Mesendoderm (in vitro differentiated cells): Measurements from ENCODE around the gene TGFBR3.
A peak's percentile ranks its signal among the peaks of the same experiment; 100 is the strongest.

Experiments
- DNase-seq: peaks from one replicate; pipeline ENCODE4 v3.0.0; 2013
- H2AK5ac ChIP-seq: 2 replicates; pipeline ENCODE4 v1.6.1; 2013; ENCODE audit warnings: low read length, inconsistent platforms
- H2BK120ac ChIP-seq: 2 replicates; pipeline ENCODE4 v1.6.1; 2013; ENCODE audit warnings: low read depth, mild to moderate bottlenecking, low read length, moderate library complexity, mixed read lengths
- H2BK15ac ChIP-seq: replicated peaks from 2 replicates; pipeline ENCODE4 v1.6.1; 2013; ENCODE audit warnings: low read depth, mild to moderate bottlenecking, moderate library complexity
- H2BK5ac ChIP-seq: 2 replicates; pipeline ENCODE4 v1.6.1; 2013; ENCODE audit warnings: low read length, inconsistent platforms
- H3K18ac ChIP-seq: 2 replicates; pipeline ENCODE4 v1.6.1; 2013; ENCODE audit warnings: mild to moderate bottlenecking, low read length, mixed read lengths
- H3K23ac ChIP-seq: one replicate; pipeline ENCODE4 v1.6.1; 2013; ENCODE audit warnings: low read length
- H3K27ac ChIP-seq: 2 replicates; pipeline ENCODE4 v1.5.1; 2013; ENCODE audit warnings: low read depth, mild to moderate bottlenecking, inconsistent platforms, low read length, moderate library complexity
- H3K27me3 ChIP-seq: 2 replicates; pipeline ENCODE4 v1.6.1; 2013; ENCODE audit warnings: low read length, control low read depth, mild to moderate bottlenecking, inconsistent platforms; ENCODE audit not compliant: insufficient read depth, poor library complexity
- H3K36me3 ChIP-seq: 2 replicates; pipeline ENCODE4 v1.6.1; 2013; ENCODE audit warnings: low read length, inconsistent platforms; ENCODE audit not compliant: control insufficient read depth, insufficient read depth
- H3K4ac ChIP-seq: one replicate; pipeline ENCODE4 v1.6.1; 2013; ENCODE audit warnings: low read depth, mild to moderate bottlenecking, low read length, moderate library complexity
- H3K4me1 ChIP-seq: 2 replicates; pipeline ENCODE4 v1.6.1; 2013; ENCODE audit warnings: low read depth, low read length, inconsistent platforms; ENCODE audit not compliant: control insufficient read depth
- H3K4me2 ChIP-seq: 2 replicates; pipeline ENCODE4 v1.6.1; 2013; ENCODE audit warnings: low read length
- H3K4me3 ChIP-seq: 2 replicates; pipeline ENCODE4 v1.5.1; 2013; ENCODE audit warnings: mild to moderate bottlenecking, low read length
- H3K56ac ChIP-seq: one replicate; pipeline ENCODE4 v1.6.1; 2013; ENCODE audit warnings: low read length
- H3K79me1 ChIP-seq: 2 replicates; pipeline ENCODE4 v1.6.1; 2013; ENCODE audit warnings: low read length, inconsistent platforms
- H3K79me2 ChIP-seq: 2 replicates; pipeline ENCODE4 v1.6.1; 2013; ENCODE audit warnings: mild to moderate bottlenecking, low read length; ENCODE audit not compliant: control insufficient read depth, insufficient read depth
- H3K9ac ChIP-seq: 2 replicates; pipeline ENCODE4 v1.6.1; 2013; ENCODE audit warnings: low read length, inconsistent platforms
- H4K5ac ChIP-seq: one replicate; pipeline ENCODE4 v1.6.1; 2013; ENCODE audit warnings: low read length
- H4K8ac ChIP-seq: one replicate; pipeline ENCODE4 v1.6.1; 2013; ENCODE audit warnings: low read depth, mild to moderate bottlenecking, control low read depth, low read length, moderate library complexity
- WGBS: extraction: QIAGEN DNeasy Blood & Tissue Kit; methylation state at CpG from one replicate; pipeline ENCODE4 v1.1.7; 2013; ENCODE audit warnings: low lambda C conversion rate, missing lambda C conversion rate; ENCODE audit not compliant: insufficient coverage; ENCODE audit errors: extremely low coverage; 5-methylcytosine and 5-hydroxymethylcytosine counted together

The TGFBR3 gene

GRCh38 chr1:91830242-91831131 is 55.5 kb downstream of the TGFBR3 start:
- H3K4me2 ChIP-seq: no peak overlapping the region
- no peak overlapping the region for H4K8ac ChIP-seq
- no CpG with 5 or more reads among the region's 10 CpGs for WGBS
- H3K27ac ChIP-seq: no peak overlapping the region
- no peaks in the 10 kb centered on the region for H3K36me3 ChIP-seq
- H2BK5ac ChIP-seq: no peak overlapping the region
- no peak overlapping the region for H2BK120ac ChIP-seq
- H3K79me2 ChIP-seq: no peaks in the 10 kb centered on the region
- no peak overlapping the region for H2BK15ac ChIP-seq
- no peaks in the 10 kb centered on the region for H3K27me3 ChIP-seq
- no peaks in the 10 kb centered on the region for H3K4me1 ChIP-seq
- no peak overlapping the region for H3K23ac ChIP-seq
- H4K5ac ChIP-seq: no peak overlapping the region
- DNase-seq: peak; percentile 53
- no peak overlapping the region for H3K18ac ChIP-seq
- H3K56ac ChIP-seq: no peak overlapping the region
- no peak overlapping the region for H2AK5ac ChIP-seq
- no peaks in the 10 kb centered on the region for H3K79me1 ChIP-seq
- H3K4ac ChIP-seq: no peak overlapping the region
- H3K4me3 ChIP-seq: no peak overlapping the region
- H3K9ac ChIP-seq: no peak overlapping the region

GRCh38 chr1:91829293-91830153 is 56.4 kb downstream of the TGFBR3 start:
- Histone ChIP-seq H3K27me3 (no peaks in the 10 kb centered on the region), H2BK5ac (no peak overlapping the region), H3K56ac (no peak overlapping the region), H3K27ac (no peak overlapping the region), H4K5ac (no peak overlapping the region), H3K23ac (no peak overlapping the region), H2BK15ac (no peak overlapping the region), H3K36me3 (no peaks in the 10 kb centered on the region), H3K4me1 (no peaks in the 10 kb centered on the region), H3K4me3 (no peak overlapping the region), H2BK120ac (no peak overlapping the region), H3K4me2 (no peak overlapping the region), H3K9ac (no peak overlapping the region), H3K79me2 (no peaks in the 10 kb centered on the region), H2AK5ac (no peak overlapping the region), H4K8ac (no peak overlapping the region), H3K18ac (no peak overlapping the region), H3K4ac (no peak overlapping the region), H3K79me1 (no peaks in the 10 kb centered on the region)
- WGBS: no CpG with 5 or more reads among the region's 6 CpGs
- DNase-seq: no peak

GRCh38 chr1:91828583-91829281 is 57.2 kb downstream of the TGFBR3 start:
- H4K8ac ChIP-seq: no peak overlapping the region
- no peaks in the 10 kb centered on the region for H3K79me2 ChIP-seq
- no peak overlapping the region for H3K4me2 ChIP-seq
- no peak overlapping the region for H3K56ac ChIP-seq
- no peak overlapping the region for H4K5ac ChIP-seq
- H3K79me1 ChIP-seq: no peaks in the 10 kb centered on the region
- no peak overlapping the region for H2BK15ac ChIP-seq
- no peak overlapping the region for H3K9ac ChIP-seq
- no peak overlapping the region for H3K4ac ChIP-seq
- H2BK120ac ChIP-seq: no peak overlapping the region
- H3K27ac ChIP-seq: no peak overlapping the region
- H3K18ac ChIP-seq: no peak overlapping the region
- WGBS: no CpG with 5 or more reads among the region's 9 CpGs
- H3K4me1 ChIP-seq: no peaks in the 10 kb centered on the region
- no peak overlapping the region for H3K4me3 ChIP-seq
- no peak overlapping the region for H2BK5ac ChIP-seq
- H3K23ac ChIP-seq: no peak overlapping the region
- no peak for DNase-seq
- H3K27me3 ChIP-seq: no peaks in the 10 kb centered on the region
- H3K36me3 ChIP-seq: no peaks in the 10 kb centered on the region
- no peak overlapping the region for H2AK5ac ChIP-seq

- no peaks in the 10 kb centered on the region for H3K79me1 ChIP-seq
- no peaks in the 10 kb centered on the region for H3K36me3 ChIP-seq
- no peak overlapping the region for H2BK120ac ChIP-seq
- no peak overlapping the region for H2BK15ac ChIP-seq
- H3K4me2 ChIP-seq: no peak overlapping the region
- H2AK5ac ChIP-seq: no peak overlapping the region
- no CpG with 5 or more reads among the region's 12 CpGs for WGBS
- no peak overlapping the region for H4K8ac ChIP-seq
- H3K27me3 ChIP-seq: no peaks in the 10 kb centered on the region
- H3K56ac ChIP-seq: no peak overlapping the region
- no peak overlapping the region for H3K4me3 ChIP-seq
- no peaks in the 10 kb centered on the region for H3K4me1 ChIP-seq
- H3K23ac ChIP-seq: no peak overlapping the region
- H2BK5ac ChIP-seq: no peak overlapping the region
- no peak overlapping the region for H3K18ac ChIP-seq
- no peak overlapping the region for H3K27ac ChIP-seq
- no peak for DNase-seq
- H3K9ac ChIP-seq: no peak overlapping the region
- H3K79me2 ChIP-seq: no peaks in the 10 kb centered on the region
- H3K4ac ChIP-seq: no peak overlapping the region
- H4K5ac ChIP-seq: no peak overlapping the region
Observed at GRCh38 chr1:91827459-91828321, 58.3 kb downstream of the TGFBR3 start.

GRCh38 chr1:91827087-91827458 is 58.9 kb downstream of the TGFBR3 start:
- Histone ChIP-seq H2BK5ac (no peak overlapping the region), H3K18ac (no peak overlapping the region), H3K36me3 (no peaks in the 10 kb centered on the region), H3K4ac (no peak overlapping the region), H2AK5ac (no peak overlapping the region), H3K79me1 (no peaks in the 10 kb centered on the region), H3K4me2 (no peak overlapping the region), H3K27me3 (no peaks in the 10 kb centered on the region), H3K27ac (no peak overlapping the region), H4K5ac (no peak overlapping the region), H3K4me1 (no peaks in the 10 kb centered on the region), H3K23ac (no peak overlapping the region), H3K4me3 (no peak overlapping the region), H2BK120ac (no peak overlapping the region), H2BK15ac (no peak overlapping the region), H3K79me2 (no peaks in the 10 kb centered on the region), H4K8ac (no peak overlapping the region), H3K9ac (no peak overlapping the region), H3K56ac (peak overlapping the region; percentile 15)
- no CpG with 5 or more reads among the region's 9 CpGs for WGBS
- DNase-seq: peak; percentile 38
